Smooth muscle cell (in vitro differentiated cells): ENCODE data around the gene P2RX2. TPM values are rescaled to one million over a fixed set of nuclear protein-coding genes. Genes with fewer than 3 reads are reported as not detected.

Experiments used
- DNase-seq: peaks from one replicate; lab custom pipeline; 2025; ENCODE audit not compliant: unreplicated experiment; lab: John Stamatoyannopoulos, UW
- H2AFZ ChIP-seq: fragments of 200-600 bp; sonication (generic); 2 replicates; pipeline ENCODE4 v1.6.0; 2016; ENCODE audit warnings: antibody characterized with exemption, low read depth, mild to moderate bottlenecking
- H3F3A ChIP-seq: fragments of 200-600 bp; sonication (generic); 2 replicates; pipeline ENCODE4 v1.6.0; 2017; ENCODE audit warnings: antibody characterized with exemption, low read depth
- H3K27ac ChIP-seq: fragments of 200-600 bp; sonication (generic); 2 replicates; pipeline ENCODE4 v1.5.1; 2016; ENCODE audit warnings: low read depth, mild to moderate bottlenecking
- H3K27me3 ChIP-seq: fragments of 200-600 bp; sonication (generic); 2 replicates; pipeline ENCODE4 v1.6.1; 2016; ENCODE audit warnings: low read depth, mild to moderate bottlenecking
- H3K36me3 ChIP-seq: fragments of 200-600 bp; sonication (generic); 2 replicates; pipeline ENCODE4 v1.5.1; 2016; ENCODE audit warnings: low read depth
- H3K4me1 ChIP-seq: fragments of 200-600 bp; sonication (generic); 2 replicates; pipeline ENCODE4 v1.5.1; 2016; ENCODE audit warnings: low read depth
- H3K4me2 ChIP-seq: fragments of 200-600 bp; sonication (generic); 2 replicates; pipeline ENCODE4 v1.6.0; 2016; ENCODE audit warnings: mild to moderate bottlenecking
- H3K4me3 ChIP-seq: fragments of 200-600 bp; sonication (generic); 2 replicates; pipeline ENCODE4 v1.5.1; 2016; ENCODE audit warnings: mild to moderate bottlenecking
- H3K79me2 ChIP-seq: fragments of 200-600 bp; sonication (generic); 2 replicates; pipeline ENCODE4 v1.6.0; 2016; ENCODE audit warnings: low read depth, mild to moderate bottlenecking
- H3K9ac ChIP-seq: fragments of 200-600 bp; sonication (generic); 2 replicates; pipeline ENCODE4 v1.6.0; 2016; ENCODE audit warnings: low read depth
- H3K9me3 ChIP-seq: fragments of 200-600 bp; sonication (generic); replicated peaks from 2 replicates; pipeline ENCODE4 v1.5.1; 2016; ENCODE audit warnings: low read depth
- H4K20me1 ChIP-seq: fragments of 200-600 bp; sonication (generic); 2 replicates; pipeline ENCODE4 v1.6.0; 2016; ENCODE audit warnings: low read depth
- CTCF ChIP-seq: fragments of 200-600 bp; sonication (generic); IDR thresholded peaks from 2 replicates; pipeline ENCODE4 v1.5.1; 2017; ENCODE audit warnings: borderline replicate concordance, mild to moderate bottlenecking, antibody characterized with exemption; ENCODE audit not compliant: insufficient read depth, poor library complexity, severe bottlenecking
- WGBS: methylation state at CpG from one replicate; pipeline ENCODE4 v1.1.7; 2016; ENCODE audit warnings: low lambda C conversion rate; 5-methylcytosine and 5-hydroxymethylcytosine counted together
- polyA plus RNA-seq: library from polyadenylated mRNA; unstranded; fragments of >200 nt; fragmentation: Nextera tagmentation; extraction: Ambion mirVana; gene quantifications from 2 replicates; pipeline ENCODE4 v1.2.1, GENCODE V29; 2016
- total RNA-seq: library from RNA; depleted of rRNA; stranded (reverse); fragments of >200 nt; gene quantifications from 2 replicates; pipeline ENCODE4 v1.2.3, GENCODE V29; 2014

P2RX2 gene
- total and polyA plus RNA-seq, 2 experiments from 2014 or later, result not detected

DNA sequence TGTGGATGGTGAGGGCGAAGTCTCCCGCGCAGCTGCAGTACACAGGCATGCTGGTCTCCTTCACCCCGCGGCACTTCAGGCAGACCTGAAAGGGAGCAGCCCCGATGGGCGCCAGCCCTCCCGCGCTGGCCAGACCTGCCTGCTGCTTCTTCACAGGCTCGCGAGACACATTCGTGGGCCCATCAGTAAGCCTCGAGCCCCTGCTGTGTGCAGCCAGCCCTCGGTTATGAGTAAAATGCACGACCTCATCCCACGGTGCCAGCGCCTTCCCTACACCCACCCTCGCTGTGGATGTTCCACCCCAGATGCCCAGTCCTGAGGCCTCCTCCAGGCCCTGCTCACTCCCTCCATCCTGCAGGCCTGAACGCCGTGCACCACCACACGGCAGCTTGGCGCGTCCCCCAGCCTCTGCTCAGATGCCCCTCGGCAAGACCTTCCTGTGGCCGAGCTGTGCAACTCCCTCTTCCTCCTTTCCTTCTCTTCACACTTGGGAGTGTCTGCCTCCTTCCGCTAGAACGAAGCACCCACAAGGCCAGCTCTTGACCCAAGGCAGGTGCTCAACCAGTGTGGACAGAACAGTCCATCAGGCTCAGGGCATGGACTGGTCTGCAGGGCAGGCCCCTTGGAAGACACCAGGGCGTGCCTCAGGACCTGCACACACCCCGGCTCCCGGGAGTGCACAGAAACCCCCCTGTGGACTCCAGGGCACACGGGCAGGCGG is 6.5 kb downstream of the P2RX2 start:
- TF ChIP-seq CTCF, result no peak
- H3K36me3 ChIP-seq, result no peaks in the 10 kb centered on the region
- 92% methylated on average over 25 of the region's 32 CpGs for WGBS
- no peaks in the 10 kb centered on the region for H3K4me1 ChIP-seq
- H4K20me1 ChIP-seq, result peaks cover 3% of the 10 kb centered on the region
- peaks cover 4% of the 10 kb centered on the region for H3F3A ChIP-seq
- no peaks in the 10 kb centered on the region for H3K9me3 ChIP-seq
- H3K9ac ChIP-seq, result no peak overlapping the region
- H3K27ac ChIP-seq, result no peak overlapping the region
- no peaks in the 10 kb centered on the region for H3K79me2 ChIP-seq
- peaks cover 6% of the 10 kb centered on the region for H3K27me3 ChIP-seq
- no peak overlapping the region for H3K4me2 ChIP-seq
- H2AFZ ChIP-seq, result no peak overlapping the region
- DNase-seq, result no peak
- H3K4me3 ChIP-seq, result no peak overlapping the region

DNA sequence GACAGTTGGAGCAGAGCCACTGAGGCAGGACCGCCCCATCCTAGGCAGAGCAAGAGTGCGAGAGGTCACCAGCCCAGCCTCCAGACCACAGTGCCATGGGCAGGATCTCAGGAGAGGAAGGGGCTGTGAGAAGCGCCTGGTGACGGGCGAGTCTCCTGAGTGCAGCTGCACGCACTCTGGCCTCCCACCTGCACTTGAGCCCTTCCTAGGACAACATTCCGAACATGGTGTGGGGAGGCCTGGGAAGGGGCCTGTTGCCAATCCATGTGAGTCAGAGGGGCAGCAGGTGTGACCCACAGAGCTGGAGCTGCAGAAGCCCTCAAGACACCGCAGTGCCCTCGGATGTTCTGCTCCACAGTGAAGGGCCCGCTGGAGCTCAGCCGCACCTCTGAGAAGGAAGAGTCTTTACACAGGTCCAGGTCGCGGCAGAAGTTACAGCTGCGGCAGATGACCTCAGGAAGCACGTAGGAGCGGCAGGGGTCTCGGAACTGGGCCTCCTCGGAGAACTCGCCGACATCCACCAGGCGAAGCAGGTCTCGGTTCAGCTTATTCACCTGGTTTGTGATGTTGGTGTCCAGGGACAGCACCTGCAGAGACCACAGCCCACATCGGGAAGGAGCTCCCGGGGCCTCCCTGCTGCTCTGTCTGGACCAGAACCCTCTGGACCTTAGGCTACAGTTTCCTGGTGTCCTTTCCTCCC is 7.3 kb downstream of the P2RX2 start:
- peaks cover under 1% of the 10 kb centered on the region for H3K36me3 ChIP-seq
- no peak overlapping the region for H3K27ac ChIP-seq
- no peaks in the 10 kb centered on the region for H3K9me3 ChIP-seq
- TF ChIP-seq CTCF, result no peak
- no peaks in the 10 kb centered on the region for H3K27me3 ChIP-seq
- no peak overlapping the region for H3K9ac ChIP-seq
- H3K4me3 ChIP-seq, result no peak overlapping the region
- H2AFZ ChIP-seq, result no peak overlapping the region
- WGBS, result 97% methylated on average over 22 of the region's 24 CpGs
- DNase-seq, result no peak
- no peaks in the 10 kb centered on the region for H3K4me1 ChIP-seq
- no peak overlapping the region for H3K4me2 ChIP-seq
- H3F3A ChIP-seq, result peaks cover 4% of the 10 kb centered on the region
- H4K20me1 ChIP-seq, result peaks cover 3% of the 10 kb centered on the region
- no peaks in the 10 kb centered on the region for H3K79me2 ChIP-seq

GRCh38 chr12:132629330-132629729 is 10.8 kb downstream of the P2RX2 start:
- no peaks in the 10 kb centered on the region for H3K9me3 ChIP-seq
- WGBS, result 94% methylated on average over 6 of the region's 6 CpGs
- no peaks in the 10 kb centered on the region for H3K4me1 ChIP-seq
- no peaks in the 10 kb centered on the region for H3K27me3 ChIP-seq
- TF ChIP-seq CTCF, result no peak
- no peak for DNase-seq
- H3K9ac ChIP-seq, result no peak overlapping the region
- H3K79me2 ChIP-seq, result no peaks in the 10 kb centered on the region
- H2AFZ ChIP-seq, result no peak overlapping the region
- no peaks in the 10 kb centered on the region for H3F3A ChIP-seq
- no peaks in the 10 kb centered on the region for H4K20me1 ChIP-seq
- peaks cover 3% of the 10 kb centered on the region for H3K36me3 ChIP-seq
- no peak overlapping the region for H3K27ac ChIP-seq
- no peak overlapping the region for H3K4me3 ChIP-seq
- no peak overlapping the region for H3K4me2 ChIP-seq
